NCI-H774 (cell line): ENCODE results near the gene DUOX1.
"Not testable (repeated sequence)": the region's sequence is repeated elsewhere in the genome, so short reads cannot be mapped to it uniquely, and the experiment has no call there.

Experiments used
- DNase-seq: peaks from one replicate; lab custom pipeline; 2025; lab: John Stamatoyannopoulos, UW

Gene DUOX1

DNA sequence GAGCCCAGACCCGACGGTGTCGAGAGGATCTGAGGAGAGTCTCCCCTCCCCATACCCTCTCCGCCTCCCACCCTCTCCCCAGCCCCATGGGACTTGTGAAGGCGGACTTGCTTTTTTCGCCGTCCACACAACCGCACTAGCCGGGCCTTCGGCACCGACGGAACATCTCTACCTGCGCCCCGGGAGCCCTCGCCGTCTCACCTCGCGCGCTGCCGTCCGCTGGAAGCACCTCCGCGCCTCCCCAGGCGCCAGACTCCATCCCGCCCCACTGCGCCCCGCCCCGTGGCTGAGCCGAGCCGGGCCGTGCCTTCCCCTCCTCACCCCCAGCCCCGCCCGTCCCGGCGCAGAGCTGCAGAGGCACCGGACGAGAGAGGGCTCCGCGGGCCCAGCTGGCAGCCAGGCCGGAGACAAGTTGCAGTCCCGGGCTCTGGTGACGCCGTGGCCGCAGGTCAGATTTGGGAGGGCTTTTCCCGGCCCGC, at the start of gene DUOX1, which contains the start of gene DUOXA1:
DUOX1 (plus strand) TSS at position 344 of the 479 bp plus-strand sequence. CDS start 1,973 bp downstream, outside the sequence.
DUOXA1 (minus strand) TSS at position 229 of the 479 bp plus-strand sequence. CDS start 6,865 bp downstream, outside the sequence.
- no peak for DNase-seq

DNA sequence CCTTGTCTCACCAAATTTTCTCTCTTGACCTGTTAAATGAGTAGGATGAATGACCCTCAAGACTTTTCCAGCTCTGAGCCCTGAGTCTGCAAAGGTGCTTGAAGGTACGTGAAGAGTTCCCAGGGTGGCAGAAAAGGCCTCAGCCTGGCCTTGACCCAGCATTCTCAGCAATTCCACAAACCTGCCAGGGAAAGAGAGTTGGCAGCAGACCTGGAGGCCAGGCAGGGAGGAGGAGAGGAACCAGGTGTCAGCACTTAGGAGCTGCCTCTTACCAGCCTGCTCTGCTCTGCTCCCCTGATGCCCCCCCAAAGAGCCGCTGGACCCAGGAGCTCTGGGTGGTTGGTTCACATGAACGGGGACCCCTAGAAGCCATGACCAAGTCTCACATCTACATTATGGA, 49.2 kb upstream of the DUOX1 start:
- not testable (repeated sequence) for DNase-seq

- DNase-seq, result not testable (repeated sequence)
Observed at GRCh38 chr15:45082412-45082811, 47.4 kb upstream of the DUOX1 start.

DNA sequence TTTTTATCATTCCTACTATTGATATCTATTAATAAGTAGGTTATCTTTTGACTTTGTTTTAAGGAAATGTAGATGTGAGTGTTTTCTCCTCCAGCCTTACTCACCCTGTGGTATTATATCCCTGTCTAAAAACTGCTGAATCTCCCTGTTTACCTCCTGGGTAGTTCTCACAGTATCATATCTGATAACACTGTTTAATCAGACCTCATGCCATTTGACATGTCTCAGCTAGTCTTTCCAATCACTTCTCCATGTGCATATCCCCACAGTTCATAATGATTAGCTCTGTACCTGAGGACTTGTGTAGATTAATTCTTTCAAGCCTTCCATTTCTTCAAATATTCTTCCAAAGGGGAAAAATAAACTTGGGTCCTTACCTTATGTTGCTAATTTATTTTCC, 46.6 kb upstream of the DUOX1 start:
- no peak for DNase-seq

GRCh38 chr15:45084163-45084562, 45.6 kb upstream of the DUOX1 start:
- no peak for DNase-seq

- no peak for DNase-seq
Observed at GRCh38 chr15:45087513-45087912, 42.3 kb upstream of the DUOX1 start.

GRCh38 chr15:45088801-45089711, 40.7 kb upstream of the DUOX1 start:
- DNase-seq, result no peak

- DNase-seq, result no peak
Observed at GRCh38 chr15:45089712-45090373, 40.0 kb upstream of the DUOX1 start.

GRCh38 chr15:45091161-45091560, 38.6 kb upstream of the DUOX1 start:
- no peak for DNase-seq

DNA sequence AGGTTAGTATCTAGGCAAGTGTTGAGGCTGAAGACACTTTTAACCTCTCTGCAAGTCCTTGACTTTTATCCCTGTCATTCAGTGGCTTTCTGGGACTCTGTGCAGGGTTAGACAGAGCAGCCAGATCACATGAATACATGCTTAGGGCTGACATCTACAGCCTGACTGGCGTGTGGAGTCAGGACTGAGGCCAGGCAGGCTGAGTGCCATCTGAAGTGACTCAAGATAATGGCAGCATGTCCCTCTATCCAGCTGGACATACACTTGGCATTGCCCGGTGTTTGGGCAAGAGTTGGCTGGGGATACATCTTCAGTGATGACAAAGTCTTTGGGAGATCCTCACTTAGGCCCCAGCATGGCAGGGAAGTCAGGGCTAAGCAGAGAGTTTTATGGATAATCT, 38.2 kb upstream of the DUOX1 start:
- no peak for DNase-seq

DNA sequence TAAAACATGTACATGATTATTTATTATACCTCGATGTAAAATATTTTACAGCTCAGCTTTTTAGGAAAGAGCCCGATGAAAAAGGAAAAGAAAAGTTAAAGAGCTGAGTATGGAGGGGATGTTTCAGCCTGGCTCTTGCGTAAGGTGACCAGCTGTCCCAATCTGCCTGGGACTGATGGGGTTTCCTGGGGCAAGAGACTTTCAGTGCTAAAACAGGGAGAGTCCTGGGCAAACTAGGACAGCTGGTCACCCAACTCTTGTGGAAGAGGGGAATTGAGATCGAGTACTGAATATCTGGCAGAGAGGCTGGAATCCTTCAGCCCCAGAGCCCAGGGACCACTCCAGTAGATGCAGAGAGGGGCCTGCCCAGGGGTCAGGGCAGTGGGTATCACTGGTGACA, 36.8 kb upstream of the DUOX1 start:
- DNase-seq, result no peak

DNA sequence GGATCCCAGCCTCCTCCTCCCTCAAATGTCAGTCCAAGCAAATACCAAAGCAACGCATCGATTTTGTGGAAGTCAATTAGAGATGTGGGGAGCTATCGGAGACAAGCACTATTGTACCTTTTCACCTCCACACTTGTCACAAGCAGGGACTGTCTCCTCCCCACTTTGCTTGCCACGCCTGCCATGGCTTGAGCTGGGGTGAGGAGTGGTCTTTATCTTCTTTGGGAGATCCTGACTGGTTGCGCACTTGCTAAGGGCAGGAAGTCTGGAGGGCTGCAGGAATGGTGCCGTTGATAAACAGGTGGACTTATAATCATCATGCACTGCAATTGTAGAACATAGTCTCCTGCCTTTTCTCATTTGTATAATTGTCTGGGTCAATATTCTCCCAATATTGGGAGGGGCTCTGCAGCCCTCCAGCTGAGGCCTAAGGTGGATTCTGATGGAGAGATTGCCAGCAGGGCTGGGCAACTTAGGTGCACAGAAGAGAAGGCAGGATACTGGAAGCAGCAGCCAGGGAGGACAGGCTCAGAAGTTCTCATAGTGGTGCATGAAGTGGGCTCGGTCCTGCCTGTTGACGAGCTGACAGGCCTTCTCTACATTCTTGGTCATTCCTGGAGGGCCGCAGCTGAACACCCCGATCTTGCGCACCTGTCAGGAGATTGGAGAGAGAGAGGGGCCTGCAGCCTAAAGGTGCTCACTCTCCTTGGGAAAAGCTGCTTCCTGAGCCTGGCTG, 36.0 kb upstream of the DUOX1 start:
- no peak for DNase-seq

DNA sequence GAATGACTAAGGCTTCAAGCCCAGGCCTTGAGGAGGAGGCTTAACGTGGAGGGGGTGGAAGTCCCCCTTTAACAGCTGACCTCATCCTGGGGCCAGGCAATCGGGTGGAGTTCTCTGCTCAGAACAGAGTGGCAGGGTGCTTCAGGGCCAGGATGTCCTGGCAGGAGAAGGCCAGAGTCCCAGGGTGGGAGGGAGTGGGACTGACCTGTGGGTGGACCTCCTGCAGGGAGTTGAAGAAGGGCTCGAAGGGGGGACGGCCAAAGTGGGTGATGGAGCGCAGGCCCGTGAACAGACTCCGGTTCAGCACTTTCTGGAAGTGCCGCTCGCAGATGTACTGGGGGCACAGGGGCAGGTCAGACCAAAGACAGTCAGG, 35.5 kb upstream of the DUOX1 start:
- no peak for DNase-seq

- no peak for DNase-seq
Observed at GRCh38 chr15:45095661-45096060, 34.1 kb upstream of the DUOX1 start.

DNA sequence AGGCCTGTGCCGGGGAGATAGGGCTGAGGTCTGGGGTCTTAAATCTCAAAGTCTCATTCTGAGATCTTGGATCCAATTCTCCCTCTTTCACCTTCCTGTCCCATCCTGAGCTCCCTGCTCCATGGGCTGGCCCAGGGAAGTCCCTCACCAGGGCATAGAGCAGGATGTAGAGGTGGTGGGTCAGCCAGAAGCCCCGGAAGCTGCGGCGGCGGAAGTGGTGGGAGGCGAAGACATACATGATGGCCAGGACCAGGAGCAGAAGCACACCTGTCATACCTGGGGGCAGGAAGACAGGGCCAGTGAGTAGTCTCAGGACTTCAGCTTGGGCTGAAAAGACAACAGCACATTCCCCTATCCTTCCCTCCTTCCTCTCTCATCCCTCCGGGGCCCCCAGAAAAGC, 32.3 kb upstream of the DUOX1 start:
- DNase-seq, result no peak

DNA sequence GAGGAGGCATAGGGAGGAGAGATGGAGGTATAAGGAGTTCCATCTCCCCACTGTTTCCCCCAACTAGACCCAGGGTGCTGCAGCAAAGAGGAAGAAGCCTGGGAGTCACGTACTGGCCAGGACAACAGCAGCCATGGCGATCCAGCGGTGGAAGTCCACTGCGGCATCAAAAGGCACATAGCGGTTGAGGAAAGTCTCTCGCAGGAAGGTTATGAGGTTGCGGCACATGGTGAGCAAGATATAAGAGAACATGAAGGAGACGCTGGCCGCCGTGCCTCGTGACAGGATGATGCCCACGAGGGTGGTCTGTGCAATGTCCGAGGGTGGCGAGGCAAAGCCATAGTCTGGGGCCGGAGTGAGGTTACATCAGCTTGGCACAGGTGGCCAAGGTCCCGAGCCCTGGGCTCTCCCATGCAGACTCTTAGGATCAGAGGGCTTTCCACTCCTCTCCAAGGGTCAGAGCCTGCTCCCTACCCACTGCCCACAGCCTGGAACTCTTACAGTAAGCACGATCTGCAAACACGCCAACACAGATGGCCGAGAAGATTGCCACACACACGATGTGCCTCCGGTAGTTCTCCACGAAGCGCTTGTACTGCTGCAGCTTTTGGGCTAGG, 30.1 kb upstream of the DUOX1 start:
- no peak for DNase-seq

DNA sequence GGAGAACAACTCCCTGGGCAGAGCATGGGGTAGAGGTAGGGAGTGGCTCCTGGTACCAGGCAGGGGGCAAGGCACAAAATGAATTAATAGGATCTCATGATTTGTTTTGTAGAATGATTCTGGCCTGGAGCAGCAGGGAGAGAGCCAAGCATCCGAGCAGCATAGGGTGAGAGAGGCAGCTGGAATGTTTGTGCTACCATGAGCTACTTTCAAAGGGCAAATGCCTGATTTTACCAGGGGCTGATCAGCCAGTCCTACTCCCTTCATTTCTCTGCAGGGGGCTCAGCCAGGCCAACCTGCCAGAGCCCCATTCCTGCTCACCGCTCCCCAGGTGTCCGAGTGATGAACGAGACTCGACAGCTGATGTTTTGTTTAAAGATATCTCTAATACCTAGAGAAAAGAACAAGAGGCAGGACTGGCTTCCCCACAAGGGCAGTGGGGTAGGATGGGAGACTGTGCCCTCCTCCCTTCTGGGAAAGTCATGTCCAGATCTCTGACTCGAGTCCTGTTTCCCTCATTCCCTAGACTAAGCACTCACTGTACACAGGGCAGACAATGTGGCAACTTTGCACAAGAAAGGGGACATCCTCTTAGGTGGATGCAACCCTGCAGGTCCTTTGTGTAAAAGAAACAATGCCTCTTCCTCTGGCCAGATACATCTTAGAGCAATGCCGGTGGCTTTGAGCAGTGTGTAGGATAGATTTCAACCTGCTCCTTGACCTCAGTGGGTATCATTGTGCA, 28.7 kb upstream of the DUOX1 start:
- no peak for DNase-seq

DNA sequence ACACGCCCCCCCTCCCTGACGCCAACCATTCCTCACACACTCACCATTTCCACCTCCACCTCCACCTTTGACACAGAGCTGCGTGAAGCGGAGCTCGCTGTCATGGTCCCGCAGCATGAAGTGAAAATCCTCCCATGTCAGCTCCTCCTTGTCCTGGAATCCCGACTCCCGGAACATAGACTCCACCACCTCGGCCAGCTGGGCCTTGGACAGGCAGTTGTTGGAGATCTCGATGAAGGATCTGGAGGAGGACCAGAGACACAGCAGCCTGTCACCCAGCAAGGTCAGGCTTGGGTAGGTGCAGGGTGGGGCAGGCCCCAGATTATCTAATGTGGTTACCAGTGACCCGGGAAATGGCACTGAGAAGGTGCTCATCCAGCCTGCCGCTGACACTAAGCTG, 28.0 kb upstream of the DUOX1 start:
- no peak for DNase-seq

DNA sequence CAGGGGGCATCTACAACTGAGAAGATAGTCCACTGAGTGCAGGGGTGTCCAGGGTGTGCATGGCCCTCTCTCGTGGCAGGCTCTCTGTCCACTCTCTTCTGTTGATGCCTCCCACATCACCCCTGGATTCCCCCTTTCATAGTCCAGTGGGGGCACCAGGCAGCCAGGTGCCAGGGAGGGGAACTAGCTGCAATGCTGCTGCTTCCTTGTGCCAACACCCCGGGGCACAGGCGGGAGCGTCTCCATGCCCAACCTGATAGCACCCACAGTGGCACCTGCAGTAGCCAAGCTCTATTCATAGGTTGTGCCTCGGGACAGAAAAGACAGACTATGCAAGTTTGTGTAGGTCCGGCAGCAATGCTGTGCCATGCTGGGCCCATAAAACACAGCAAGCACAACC, 27.6 kb upstream of the DUOX1 start:
- DNase-seq, result no peak

DNA sequence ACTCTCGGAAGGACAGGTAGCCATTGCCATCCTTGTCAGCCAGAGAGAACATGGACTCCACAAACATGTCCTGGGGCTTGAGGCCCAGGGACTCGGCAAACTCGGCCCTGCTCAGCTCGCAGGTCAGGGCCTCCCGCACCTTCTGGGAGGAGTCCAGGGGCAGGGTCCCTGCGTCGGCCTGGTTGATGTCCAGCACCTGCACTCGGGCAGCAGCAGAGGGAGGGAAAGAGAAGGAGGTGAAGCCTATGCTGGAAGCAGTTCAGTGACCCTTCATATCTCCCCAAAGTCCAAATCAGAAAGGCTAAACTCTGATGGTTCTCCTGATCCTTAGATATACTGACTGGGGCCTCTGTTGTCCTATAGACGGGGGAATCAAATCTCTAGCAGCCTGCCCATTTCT, 25.6 kb upstream of the DUOX1 start:
- not testable (repeated sequence) for DNase-seq

GRCh38 chr15:45105586-45105985, 24.2 kb upstream of the DUOX1 start:
- no peak for DNase-seq
